Trophoblast cell (in vitro differentiated cells and primary cell): ENCODE measurements around the gene IFTAP.

Source experiments
- DNase-seq, 2 donors: peaks; one replicate each; pipeline ENCODE4 v3.0.0-alpha.2; 2016
- H2AFZ ChIP-seq: 2 replicates; pipeline ENCODE4 v1.6.1; 2013; ENCODE audit warnings: low read length, moderate library complexity, mild to moderate bottlenecking; ENCODE audit not compliant: insufficient read depth, poor library complexity
- H2AK5ac ChIP-seq: 2 replicates; pipeline ENCODE4 v1.6.1; 2013; ENCODE audit warnings: mild to moderate bottlenecking, low read length
- H2BK120ac ChIP-seq: 2 replicates; pipeline ENCODE4 v1.6.1; 2013; ENCODE audit warnings: low read length, mild to moderate bottlenecking, moderate library complexity; ENCODE audit not compliant: insufficient read depth, poor library complexity
- H2BK12ac ChIP-seq: 2 replicates; pipeline ENCODE4 v1.6.1; 2013; ENCODE audit warnings: mild to moderate bottlenecking, low read length, moderate library complexity
- H2BK5ac ChIP-seq: 2 replicates; pipeline ENCODE4 v1.6.1; 2013; ENCODE audit warnings: low read length, low read depth, moderate library complexity, mild to moderate bottlenecking; ENCODE audit not compliant: poor library complexity
- H3K14ac ChIP-seq: 2 replicates; pipeline ENCODE4 v1.6.1; 2013; ENCODE audit warnings: mild to moderate bottlenecking, low read length
- H3K18ac ChIP-seq: 2 replicates; pipeline ENCODE4 v1.6.1; 2013; ENCODE audit warnings: mild to moderate bottlenecking, low read length
- H3K23ac ChIP-seq: 2 replicates; pipeline ENCODE4 v1.6.1; 2013; ENCODE audit warnings: low read length
- H3K27ac ChIP-seq: 2 replicates; pipeline ENCODE4 v1.5.1; 2013; ENCODE audit warnings: low read depth, mild to moderate bottlenecking, inconsistent platforms, low read length, moderate library complexity
- H3K27me3 ChIP-seq: 2 replicates; pipeline ENCODE4 v1.6.1; 2013; ENCODE audit warnings: inconsistent platforms, mild to moderate bottlenecking, low read length, moderate library complexity; ENCODE audit not compliant: insufficient read depth
- H3K36me3 ChIP-seq, 2 experiments: 1 replicate in 1 of 2; 2 replicates in 1 of 2; pipeline ENCODE4 v1.6.1; 2013; ENCODE audit warnings: low read length in 2 of 2, mild to moderate bottlenecking in 2 of 2, moderate library complexity in 1 of 2; ENCODE audit not compliant: insufficient read depth in 2 of 2, control insufficient read depth in 1 of 2
- H3K4ac ChIP-seq: 2 replicates; pipeline ENCODE4 v1.6.1; 2013; ENCODE audit warnings: low read depth, mild to moderate bottlenecking, low read length, moderate library complexity
- H3K4me1 ChIP-seq, 2 experiments: 1 replicate in 1 of 2; 2 replicates in 1 of 2; pipeline ENCODE4 v1.6.1; 2013; ENCODE audit warnings: low read length in 2 of 2, mild to moderate bottlenecking in 2 of 2, moderate library complexity in 1 of 2; ENCODE audit not compliant: insufficient read depth in 2 of 2, control insufficient read depth in 1 of 2
- H3K4me2 ChIP-seq: 2 replicates; pipeline ENCODE4 v1.6.1; 2013; ENCODE audit warnings: inconsistent platforms, mild to moderate bottlenecking, low read length, moderate library complexity
- H3K4me3 ChIP-seq: 2 replicates; pipeline ENCODE4 v1.5.1; 2013; ENCODE audit warnings: mild to moderate bottlenecking, low read depth, low read length, inconsistent platforms
- H3K79me1 ChIP-seq: one replicate; pipeline ENCODE4 v1.6.1; 2013; ENCODE audit warnings: low read length
- H3K79me2 ChIP-seq: 2 replicates; pipeline ENCODE4 v1.6.1; 2013; ENCODE audit warnings: low read length, mild to moderate bottlenecking; ENCODE audit not compliant: control insufficient read depth, insufficient read depth, poor library complexity
- H3K9ac ChIP-seq: 2 replicates; pipeline ENCODE4 v1.6.1; 2013; ENCODE audit warnings: mild to moderate bottlenecking, low read length
- H3K9me3 ChIP-seq: 2 replicates; pipeline ENCODE4 v1.6.1; 2013; ENCODE audit warnings: low read depth, mild to moderate bottlenecking, control low read depth, inconsistent platforms, low read length; ENCODE audit not compliant: insufficient read depth
- H4K12ac ChIP-seq: 2 replicates; pipeline ENCODE4 v1.6.1; 2013; ENCODE audit warnings: low read depth, mild to moderate bottlenecking, low read length, moderate library complexity
- H4K8ac ChIP-seq: 2 replicates; pipeline ENCODE4 v1.6.1; 2013; ENCODE audit warnings: low read depth, mild to moderate bottlenecking, low read length, moderate library complexity
- H4K91ac ChIP-seq: one replicate; pipeline ENCODE4 v1.6.1; 2013; ENCODE audit warnings: low read depth, mild to moderate bottlenecking, low read length, moderate library complexity
- WGBS: extraction: QIAGEN DNeasy Blood & Tissue Kit; methylation state at CpG from one replicate; pipeline ENCODE4 v1.1.7; 2013; ENCODE audit warnings: missing lambda C conversion rate; ENCODE audit not compliant: insufficient read length, insufficient coverage; ENCODE audit errors: extremely low coverage; 5-methylcytosine and 5-hydroxymethylcytosine counted together

IFTAP gene

DNA sequence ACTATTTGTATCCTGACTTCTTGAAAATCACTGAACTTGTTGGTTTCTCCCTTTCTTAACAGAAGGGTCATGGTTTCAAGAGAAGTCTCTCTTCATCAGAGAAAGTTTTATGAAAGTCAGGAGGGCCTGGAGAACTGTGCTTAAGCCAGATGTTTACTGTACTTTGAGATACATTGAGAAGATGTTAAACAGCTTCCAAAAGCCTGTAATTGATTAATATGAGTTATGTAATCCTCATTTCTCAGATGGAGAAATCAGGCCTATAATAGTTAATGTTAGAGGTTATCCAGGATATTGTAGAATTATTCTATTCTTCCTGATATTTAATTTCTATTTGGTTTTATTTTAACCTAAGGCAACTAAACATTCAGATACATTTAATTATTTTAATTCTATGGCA is 100.8 kb downstream of the IFTAP start:
- Histone ChIP-seq H3K4ac (no peak overlapping the region), H3K9ac (no peak overlapping the region), H3K79me2 (no peaks in the 10 kb centered on the region), H2AK5ac (no peak overlapping the region), H3K36me3 (no peaks in the 10 kb centered on the region), H4K91ac (no peak overlapping the region), H3K23ac (no peak overlapping the region), H3K4me1 (peaks cover 0 to 2% of the 10 kb centered on the region in 2 experiments), H2AFZ (no peak overlapping the region), H4K8ac (no peak overlapping the region), H3K18ac (no peak overlapping the region), H2BK12ac (no peak overlapping the region), H3K27me3 (no peaks in the 10 kb centered on the region), H3K9me3 (no peaks in the 10 kb centered on the region), H4K12ac (no peak overlapping the region), H3K14ac (no peak overlapping the region), H2BK5ac (no peak overlapping the region), H3K27ac (no peak overlapping the region), H2BK120ac (no peak overlapping the region), H3K79me1 (no peaks in the 10 kb centered on the region), H3K4me3 (no peak overlapping the region), H3K4me2 (no peak overlapping the region)
- DNase-seq, result no peak

DNA sequence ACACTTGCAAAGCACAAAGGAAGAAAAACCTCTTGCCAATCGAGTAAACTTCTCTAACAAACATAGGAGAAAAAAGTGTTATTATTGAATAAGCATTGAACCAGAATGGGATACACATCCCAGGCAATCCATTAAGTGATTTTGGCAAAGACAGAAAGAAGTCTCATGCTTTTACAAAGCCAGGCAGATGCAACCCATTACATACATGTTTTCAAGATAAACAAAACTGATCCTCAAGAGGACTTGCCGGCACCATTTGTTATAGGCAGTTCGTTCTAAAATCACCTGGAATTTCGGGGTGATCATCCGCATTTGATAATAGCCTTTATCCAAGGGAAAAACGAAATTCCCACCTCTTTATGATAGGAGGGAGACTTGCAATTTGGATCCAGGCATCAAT is 101.3 kb downstream of the IFTAP start:
- no peak overlapping the region for H2AK5ac ChIP-seq
- no peak overlapping the region for H3K4ac ChIP-seq
- no peaks in the 10 kb centered on the region for H3K79me2 ChIP-seq
- no peak overlapping the region for H3K9ac ChIP-seq
- no peak overlapping the region for H4K91ac ChIP-seq
- H3K14ac ChIP-seq, result no peak overlapping the region
- DNase-seq, result no peak
- no peak overlapping the region for H3K27ac ChIP-seq
- H3K23ac ChIP-seq, result no peak overlapping the region
- H2AFZ ChIP-seq, result no peak overlapping the region
- H3K18ac ChIP-seq, result no peak overlapping the region
- no peak overlapping the region for H2BK12ac ChIP-seq
- H3K36me3 ChIP-seq, result no peaks in the 10 kb centered on the region
- no peak overlapping the region for H2BK120ac ChIP-seq
- no peak overlapping the region for H4K8ac ChIP-seq
- no peaks in the 10 kb centered on the region for H3K79me1 ChIP-seq
- peaks cover 0 to 5% of the 10 kb centered on the region in 2 experiments for H3K4me1 ChIP-seq
- H3K27me3 ChIP-seq, result no peaks in the 10 kb centered on the region
- no peak overlapping the region for H4K12ac ChIP-seq
- no peak overlapping the region for H3K4me3 ChIP-seq
- no peaks in the 10 kb centered on the region for H3K9me3 ChIP-seq
- WGBS, result no CpG with 5 or more reads among the region's 6 CpGs
- no peak overlapping the region for H2BK5ac ChIP-seq
- no peak overlapping the region for H3K4me2 ChIP-seq

DNA sequence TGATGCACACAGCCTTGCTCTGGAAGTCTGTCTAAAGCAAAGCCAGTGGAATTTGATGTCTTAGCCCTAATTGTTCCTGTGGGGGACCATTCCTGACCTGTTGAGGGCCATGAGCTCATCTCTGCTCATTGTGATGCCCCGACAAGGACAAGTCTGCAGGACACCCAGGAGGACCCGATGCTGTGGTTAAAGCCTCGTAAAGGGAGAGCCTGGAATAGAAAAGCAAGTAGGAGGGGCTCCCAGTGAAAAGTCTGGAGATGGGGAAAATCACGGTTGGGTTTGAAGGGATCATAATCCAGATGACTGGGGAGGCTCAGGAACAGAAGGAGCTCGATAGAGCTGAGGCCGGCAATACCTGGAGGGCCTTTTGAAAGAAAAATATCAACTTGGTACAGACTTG is 102.2 kb downstream of the IFTAP start:
- no peak for DNase-seq
- no peaks in the 10 kb centered on the region for H3K27me3 ChIP-seq
- H3K18ac ChIP-seq, result no peak overlapping the region
- no peaks in the 10 kb centered on the region for H3K9me3 ChIP-seq
- H3K4ac ChIP-seq, result no peak overlapping the region
- no peaks in the 10 kb centered on the region for H3K79me1 ChIP-seq
- no peak overlapping the region for H2AFZ ChIP-seq
- WGBS, result no CpG with 5 or more reads among the region's 6 CpGs
- no peak overlapping the region for H3K27ac ChIP-seq
- no peak overlapping the region for H3K23ac ChIP-seq
- H4K91ac ChIP-seq, result no peak overlapping the region
- no peak overlapping the region for H2BK5ac ChIP-seq
- H2BK12ac ChIP-seq, result no peak overlapping the region
- H4K12ac ChIP-seq, result no peak overlapping the region
- no peak overlapping the region for H3K14ac ChIP-seq
- no peak overlapping the region for H2AK5ac ChIP-seq
- no peaks in the 10 kb centered on the region for H3K36me3 ChIP-seq
- no peaks in the 10 kb centered on the region for H3K79me2 ChIP-seq
- no peak overlapping the region for H4K8ac ChIP-seq
- H3K4me2 ChIP-seq, result no peak overlapping the region
- no peak overlapping the region for H2BK120ac ChIP-seq
- no peak overlapping the region for H3K4me3 ChIP-seq
- H3K4me1 ChIP-seq, result peaks cover 0 to 5% of the 10 kb centered on the region in 2 experiments
- H3K9ac ChIP-seq, result no peak overlapping the region

DNA sequence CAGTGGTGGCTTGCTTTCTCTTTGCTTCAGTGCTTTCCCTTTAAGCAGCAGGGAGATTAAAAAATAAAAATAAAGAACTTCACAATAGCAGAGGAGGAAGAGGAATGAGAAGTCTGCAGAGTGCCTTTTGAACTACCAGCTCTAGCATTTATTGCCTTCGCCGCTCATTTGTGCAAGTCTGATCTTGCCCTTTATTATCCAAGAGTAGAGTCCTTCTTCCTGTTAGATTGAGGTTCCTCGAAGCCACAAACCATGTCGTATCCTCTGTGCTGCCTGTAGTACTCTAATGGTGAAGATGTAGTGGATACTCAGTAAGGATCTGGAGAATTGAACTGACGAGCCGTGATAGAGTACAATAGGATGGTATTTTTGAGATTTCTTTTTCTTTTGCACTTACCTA is 105.0 kb downstream of the IFTAP start:
- no peaks in the 10 kb centered on the region for H3K79me2 ChIP-seq
- no peak overlapping the region for H3K23ac ChIP-seq
- no peak overlapping the region for H4K12ac ChIP-seq
- H3K36me3 ChIP-seq, result no peaks in the 10 kb centered on the region
- H3K4ac ChIP-seq, result no peak overlapping the region
- DNase-seq, result no peak
- no peak overlapping the region for H4K8ac ChIP-seq
- no peak overlapping the region for H4K91ac ChIP-seq
- no peak overlapping the region for H2AK5ac ChIP-seq
- H2BK5ac ChIP-seq, result no peak overlapping the region
- no peak overlapping the region for H3K9ac ChIP-seq
- H3K4me3 ChIP-seq, result no peak overlapping the region
- no peaks in the 10 kb centered on the region for H3K27me3 ChIP-seq
- no peak overlapping the region for H3K4me2 ChIP-seq
- H2BK120ac ChIP-seq, result no peak overlapping the region
- no peak overlapping the region for H3K14ac ChIP-seq
- no peak overlapping the region for H3K27ac ChIP-seq
- H3K79me1 ChIP-seq, result peaks cover 3% of the 10 kb centered on the region
- WGBS, result no CpG with 5 or more reads among the region's 6 CpGs
- H2AFZ ChIP-seq, result no peak overlapping the region
- H3K4me1 ChIP-seq, result peaks cover 0 to 5% of the 10 kb centered on the region in 2 experiments
- no peak overlapping the region for H2BK12ac ChIP-seq
- no peaks in the 10 kb centered on the region for H3K9me3 ChIP-seq
- H3K18ac ChIP-seq, result no peak overlapping the region
